Inflammatory macrophage treated with lipopolysaccharide for 4 hours (primary cell): ENCODE results near the gene RBM33.

Experiments used
- DNase-seq: peaks from one replicate; pipeline ENCODE4 v3.0.0-alpha.2; 2020

The RBM33 gene

GRCh38 chr7:155727616-155728015, 83.2 kb downstream of the RBM33 start:
- DNase-seq: no peak

DNA sequence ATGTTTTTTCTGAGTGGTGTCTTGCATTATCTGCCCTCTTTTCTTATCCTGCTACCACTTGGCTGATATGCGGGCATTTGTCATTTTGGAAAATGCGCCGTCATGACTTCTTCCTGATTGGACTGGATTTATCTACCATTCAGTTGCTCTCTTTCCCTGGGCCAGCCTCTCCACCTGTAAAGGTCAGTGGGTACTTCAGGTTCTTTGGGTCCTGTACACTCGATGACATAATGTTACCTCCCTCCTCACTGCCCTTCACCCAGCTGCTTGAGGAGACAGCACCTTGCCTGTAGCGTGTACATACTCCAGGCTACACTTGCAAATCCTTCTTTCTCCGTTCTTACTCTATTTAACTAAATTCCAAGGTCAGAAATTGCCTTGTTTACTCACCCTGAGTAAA, 83.7 kb downstream of the RBM33 start:
- DNase-seq: no peak

DNA sequence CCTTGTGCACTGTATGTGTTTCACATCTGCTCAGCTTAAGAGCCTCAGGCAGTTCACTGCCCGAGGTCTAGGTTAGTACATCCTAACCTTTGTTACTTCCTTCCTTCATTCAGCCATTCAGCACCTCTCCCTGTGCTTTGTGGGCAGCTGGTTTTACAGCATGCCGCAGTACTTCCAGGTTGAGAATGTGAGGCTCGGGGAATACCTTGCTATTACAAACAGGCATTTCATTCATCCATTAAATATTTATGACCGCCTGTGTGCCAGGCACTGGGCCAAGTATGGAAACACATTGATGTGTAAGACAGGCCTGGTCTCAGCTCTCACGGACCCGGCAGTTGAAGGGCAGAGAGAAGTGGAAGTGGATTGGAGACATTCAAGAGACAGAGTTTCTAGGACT, 85.4 kb downstream of the RBM33 start:
- no peak for DNase-seq

GRCh38 chr7:155731380-155731779, 86.9 kb downstream of the RBM33 start:
- no peak for DNase-seq

DNA sequence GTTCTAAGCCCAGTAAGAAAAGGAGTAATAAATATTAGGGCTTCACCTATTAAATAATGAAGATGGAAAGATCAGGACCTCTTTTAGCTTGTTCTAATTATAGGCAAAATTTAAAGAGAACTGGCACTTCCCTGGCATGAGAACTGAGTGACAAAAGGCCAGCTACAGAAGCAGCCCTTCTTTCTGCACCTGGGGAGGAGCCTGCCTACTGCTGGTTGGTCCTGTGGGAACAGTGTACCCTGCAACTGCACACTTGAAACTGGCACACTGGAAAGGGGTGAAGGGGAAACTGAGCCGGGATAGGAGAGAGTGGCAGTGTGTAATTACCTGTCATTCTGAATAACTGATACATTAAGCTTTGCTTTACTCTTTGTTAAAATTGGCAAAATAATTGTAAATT, 87.4 kb downstream of the RBM33 start:
- no peak for DNase-seq

- DNase-seq: no peak
Observed at GRCh38 chr7:155732286-155732685, 87.8 kb downstream of the RBM33 start.

- no peak for DNase-seq
Observed at GRCh38 chr7:155733582-155734444, 89.4 kb downstream of the RBM33 start.

DNA sequence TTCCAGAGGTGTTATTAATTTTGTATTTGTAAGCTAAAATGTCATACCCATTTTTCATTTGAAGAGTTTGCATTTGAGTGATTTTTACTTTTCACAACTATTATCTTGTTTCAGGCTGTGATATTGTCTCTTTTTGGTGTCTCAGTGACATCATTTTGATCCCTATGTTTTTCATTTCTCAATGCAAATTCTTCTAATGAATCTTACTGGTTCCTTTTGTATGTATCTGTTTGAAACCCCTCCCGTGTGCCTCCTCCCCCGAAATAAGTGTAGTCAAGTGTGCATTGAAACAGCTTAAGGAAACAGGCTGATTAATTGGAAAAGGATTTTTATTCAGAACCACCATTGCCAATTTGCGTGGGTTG, 90.0 kb downstream of the RBM33 start:
- DNase-seq: no peak

DNA sequence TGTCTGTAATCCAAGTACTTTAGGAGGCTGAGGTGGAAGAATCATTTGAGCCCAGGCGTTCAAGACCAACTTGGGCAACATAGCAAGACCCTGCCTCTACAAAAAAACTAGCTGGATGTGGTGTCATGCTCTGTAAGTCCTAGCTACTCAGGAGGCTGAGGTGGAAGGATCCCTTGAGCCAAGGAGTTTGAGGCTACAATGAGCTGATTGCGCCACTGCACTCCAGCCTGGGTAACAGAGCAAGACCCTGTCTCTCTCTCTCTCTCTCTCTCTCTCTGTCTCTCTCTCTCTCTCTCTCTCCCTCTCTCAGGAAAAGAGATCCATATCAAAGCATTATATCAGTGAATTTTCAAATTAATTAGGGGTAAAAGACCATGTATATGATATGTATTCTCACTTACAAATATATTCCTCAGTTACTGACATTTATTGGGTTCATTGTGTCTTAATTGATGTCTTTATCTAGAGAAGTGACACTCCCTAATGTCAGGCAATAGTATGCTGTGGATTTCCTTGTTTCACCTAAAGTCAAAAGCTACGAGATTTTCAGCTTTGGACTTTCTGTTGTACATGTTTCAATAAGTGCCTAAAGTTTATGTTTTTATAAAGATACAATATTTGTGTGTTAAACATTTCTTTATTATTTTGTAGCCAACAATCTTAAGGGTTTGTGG, 91.1 kb downstream of the RBM33 start:
- no peak for DNase-seq

- no peak for DNase-seq
Observed at GRCh38 chr7:155737590-155737989, 93.1 kb downstream of the RBM33 start.

DNA sequence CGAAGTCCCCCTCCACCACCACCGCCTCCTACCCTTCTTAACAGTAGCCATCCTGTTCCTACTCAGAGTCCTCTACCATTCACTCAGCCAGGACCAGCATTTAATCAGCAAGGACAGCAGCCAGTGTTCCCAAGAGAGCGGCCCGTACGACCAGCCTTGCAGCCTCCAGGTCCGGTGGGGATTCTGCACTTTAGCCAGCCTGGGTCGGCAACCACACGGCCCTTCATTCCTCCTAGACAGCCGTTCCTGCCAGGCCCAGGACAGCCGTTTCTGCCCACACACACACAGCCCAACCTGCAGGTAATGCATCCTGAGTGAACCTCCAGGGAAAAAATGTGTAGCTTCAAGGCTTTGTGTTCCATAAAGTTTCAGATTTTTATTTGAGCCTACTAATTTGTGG, 93.6 kb downstream of the RBM33 start:
- DNase-seq: no peak

DNA sequence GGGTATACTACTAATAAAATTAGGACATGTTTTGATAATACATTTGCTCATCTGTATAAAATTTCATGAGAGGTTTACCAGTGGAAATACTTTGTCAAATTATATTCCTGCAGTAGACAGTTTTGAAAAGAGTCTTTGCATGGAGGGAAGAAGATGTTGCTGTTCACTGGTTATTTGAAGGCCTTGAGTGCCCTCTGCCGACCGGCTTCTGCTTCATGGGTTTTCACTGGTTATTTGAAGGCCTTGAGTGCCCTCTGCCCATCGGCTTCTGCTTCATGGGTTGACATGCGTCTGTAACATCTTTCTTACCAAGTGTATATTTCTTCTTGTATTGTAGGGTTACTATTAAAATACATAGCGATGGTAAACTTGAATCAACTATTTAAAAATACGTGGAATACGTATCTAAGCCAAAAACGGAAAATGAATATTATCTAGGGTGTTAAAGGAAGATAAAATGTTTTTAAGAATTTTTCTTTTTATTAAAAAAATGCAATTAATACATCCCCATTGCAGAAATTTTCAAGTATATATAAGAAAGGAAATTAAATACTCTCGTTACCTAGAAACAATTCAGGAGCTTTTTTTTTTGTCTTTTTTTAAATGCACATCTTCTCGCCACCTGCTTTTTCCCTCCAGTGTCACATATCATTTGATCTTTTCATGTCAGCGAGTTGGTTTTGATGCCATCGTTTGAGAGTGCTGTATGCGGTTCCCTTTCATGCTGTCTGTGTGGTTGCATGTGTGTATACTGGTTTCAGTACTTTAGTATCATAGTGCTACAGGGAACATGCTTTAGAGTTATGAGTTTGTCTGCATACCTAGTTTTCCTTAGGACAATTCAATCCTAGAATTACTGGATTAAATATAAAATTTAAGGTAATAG, 94.4 kb downstream of the RBM33 start:
- peak; percentile 49 for DNase-seq

GRCh38 chr7:155739538-155740143, 95.2 kb downstream of the RBM33 start:
- no peak for DNase-seq

- no peak for DNase-seq
Observed at GRCh38 chr7:155741082-155741481, 96.6 kb downstream of the RBM33 start.

DNA sequence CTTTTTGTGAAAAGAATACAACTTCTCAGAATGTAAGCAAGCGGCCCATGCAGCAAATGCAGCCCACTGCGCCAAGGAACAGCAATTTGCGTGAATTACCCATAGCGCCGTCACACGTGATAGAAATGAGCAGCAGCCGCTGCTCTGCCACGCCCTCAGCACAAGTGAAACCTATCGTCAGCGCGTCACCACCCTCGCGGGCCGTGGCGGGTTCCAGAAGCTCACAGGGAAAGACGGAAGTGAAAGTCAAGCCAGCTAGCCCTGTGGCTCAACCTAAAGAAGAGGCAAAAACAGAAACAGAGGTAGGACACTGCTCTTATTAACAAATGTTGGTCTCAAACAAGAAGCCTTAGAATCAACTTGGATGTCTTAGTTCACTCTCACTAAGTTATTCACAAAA, 97.3 kb downstream of the RBM33 start:
- peak; percentile 71 for DNase-seq

GRCh38 chr7:155743177-155743576, 98.7 kb downstream of the RBM33 start:
- peak; percentile 61 for DNase-seq

DNA sequence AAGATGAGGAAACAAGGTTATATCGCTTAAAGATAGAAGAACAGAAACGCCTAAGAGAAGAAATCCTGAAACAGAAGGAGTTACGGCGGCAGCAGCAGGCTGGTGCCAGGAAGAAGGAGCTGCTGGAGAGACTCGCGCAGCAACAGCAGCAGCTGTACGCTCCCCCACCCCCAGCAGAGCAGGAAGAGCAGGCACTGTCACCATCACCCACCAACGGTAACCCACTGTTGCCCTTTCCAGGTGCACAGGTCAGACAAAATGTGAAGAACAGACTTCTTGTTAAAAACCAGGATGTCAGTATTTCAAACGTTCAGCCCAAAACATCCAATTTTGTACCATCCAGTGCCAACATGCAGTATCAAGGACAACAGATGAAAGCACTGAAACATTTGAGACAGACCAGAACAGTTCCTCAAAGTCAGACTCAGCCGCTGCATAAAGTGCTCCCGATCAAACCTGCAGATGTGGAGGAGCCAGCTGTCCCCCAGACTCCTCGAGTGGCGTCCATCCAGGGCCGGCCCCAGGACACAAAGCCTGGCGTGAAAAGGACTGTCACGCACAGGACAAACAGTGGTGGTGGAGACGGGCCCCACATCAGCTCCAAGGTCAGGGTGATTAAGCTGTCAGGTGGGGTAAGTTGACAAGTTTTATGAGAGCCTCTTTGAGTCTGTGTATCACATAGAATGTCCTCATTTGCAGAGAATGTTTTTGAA, 100.7 kb downstream of the RBM33 start:
- DNase-seq: no peak

DNA sequence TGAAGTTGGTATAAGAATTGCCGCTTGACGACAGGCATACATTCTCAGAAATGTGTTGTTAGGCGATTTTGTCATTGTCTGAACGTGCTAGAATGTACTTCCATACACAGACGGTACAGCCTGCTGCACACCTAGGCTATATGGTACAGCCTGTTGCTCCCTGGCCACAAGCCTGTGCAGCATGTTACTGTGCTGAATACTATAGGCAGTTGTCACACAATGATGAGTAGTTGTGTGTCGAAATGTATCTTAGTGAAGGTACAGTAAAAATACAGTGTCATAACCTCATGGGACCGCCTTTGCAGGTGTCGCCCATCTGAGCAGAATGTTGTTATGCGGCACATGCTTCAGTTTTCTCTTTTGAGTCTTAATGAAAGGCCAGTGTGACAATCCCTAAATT, 101.3 kb downstream of the RBM33 start:
- DNase-seq: no peak

GRCh38 chr7:155746188-155746587, 101.7 kb downstream of the RBM33 start:
- DNase-seq: no peak

DNA sequence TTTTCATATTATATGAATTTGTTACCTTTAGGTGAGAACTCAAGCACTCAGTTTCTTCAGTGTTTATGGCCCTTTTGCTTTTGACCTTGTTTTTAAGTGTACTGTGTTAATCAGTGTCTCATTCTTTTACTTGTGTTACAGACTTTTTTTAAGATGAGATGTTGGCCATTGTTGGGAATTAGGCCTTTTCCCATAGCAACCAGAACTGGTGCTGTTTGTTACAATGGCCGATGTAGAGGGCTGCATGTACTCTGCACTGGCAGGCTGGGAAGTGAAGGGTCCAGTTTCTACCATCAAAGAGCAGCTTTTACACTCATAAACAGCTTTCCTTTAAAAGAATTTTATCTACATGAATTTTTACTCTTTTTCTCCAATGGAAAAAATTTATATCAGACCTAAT, 102.7 kb downstream of the RBM33 start:
- DNase-seq: no peak

- DNase-seq: no peak
Observed at GRCh38 chr7:155749578-155749977, 105.1 kb downstream of the RBM33 start.
